OCI-LY1 (cell line): ENCODE results near the gene ROR2.

ENCODE experiments used
- H2AFZ ChIP-seq: fragments of 200-600 bp; sonication (generic), shearing (Covaris generic); 2 replicates; pipeline ENCODE4 v1.6.0; 2014; ENCODE audit warnings: antibody characterized with exemption, mild to moderate bottlenecking, low read length
- H3F3A ChIP-seq: fragments of 200-600 bp; sonication (generic), shearing (Covaris generic); 2 replicates; pipeline ENCODE4 v1.6.0; 2014; ENCODE audit warnings: mild to moderate bottlenecking, antibody characterized with exemption, low read length, moderate library complexity; ENCODE audit not compliant: insufficient read depth
- H3K27ac ChIP-seq: fragments of 200-600 bp; sonication (generic); 2 replicates; pipeline ENCODE4 v1.5.1; 2014; ENCODE audit warnings: low read length, mixed run types, mild to moderate bottlenecking, low read depth; ENCODE audit not compliant: poor library complexity, severe bottlenecking
- H3K27me3 ChIP-seq: fragments of 200-600 bp; sonication (generic); 2 replicates; pipeline ENCODE4 v1.6.0; 2014; ENCODE audit warnings: antibody characterized with exemption, mild to moderate bottlenecking, low read length, moderate library complexity; ENCODE audit not compliant: insufficient read depth
- H3K36me3 ChIP-seq: fragments of 200-600 bp; sonication (generic); 2 replicates; pipeline ENCODE4 v1.6.1; 2014; ENCODE audit warnings: mild to moderate bottlenecking, antibody characterized with exemption, low read length, moderate library complexity, mixed read lengths; ENCODE audit not compliant: insufficient read depth
- H3K4me1 ChIP-seq: fragments of 200-600 bp; sonication (generic); 2 replicates; pipeline ENCODE4 v1.5.1; 2014; ENCODE audit warnings: mild to moderate bottlenecking, low read length, moderate library complexity; ENCODE audit not compliant: insufficient read depth, severe bottlenecking
- H3K4me2 ChIP-seq: fragments of 200-600 bp; sonication (generic), shearing (Covaris generic); 2 replicates; pipeline ENCODE4 v1.6.1; 2014; ENCODE audit warnings: low read length
- H3K4me3 ChIP-seq: fragments of 200-600 bp; sonication (generic); 2 replicates; pipeline ENCODE4 v1.5.1; 2014; ENCODE audit warnings: low read length, low read depth, mild to moderate bottlenecking, mixed read lengths; ENCODE audit not compliant: poor library complexity, severe bottlenecking
- H3K79me2 ChIP-seq: fragments of 200-600 bp; shearing (Covaris generic); 2 replicates; pipeline ENCODE4 v1.6.1; 2016; ENCODE audit warnings: mixed run types, low read length, mixed read lengths; ENCODE audit not compliant: insufficient read depth
- H3K9ac ChIP-seq: fragments of 200-600 bp; sonication (generic), shearing (Covaris generic); 2 replicates; pipeline ENCODE4 v1.6.1; 2014; ENCODE audit warnings: mild to moderate bottlenecking, low read length, mixed read lengths
- H3K9me2 ChIP-seq: fragments of 200-600 bp; sonication (generic), shearing (Covaris generic); 2 replicates; pipeline ENCODE4 v1.6.1; 2014; ENCODE audit warnings: low read depth, mild to moderate bottlenecking, low read length, mixed read lengths
- H3K9me3 ChIP-seq: fragments of 200-600 bp; shearing (Covaris generic); 2 replicates; pipeline ENCODE4 v1.6.1; 2014; ENCODE audit warnings: low read length, mixed read lengths
- H4K20me1 ChIP-seq: fragments of 200-600 bp; sonication (generic), shearing (Covaris generic); 2 replicates; pipeline ENCODE4 v1.6.0; 2016; ENCODE audit warnings: mild to moderate bottlenecking, low read length; ENCODE audit not compliant: insufficient read depth
- CTCF ChIP-seq: fragments of 200-600 bp; sonication (generic), shearing (Covaris generic); IDR thresholded peaks from 2 replicates; pipeline ENCODE4 v1.5.1; 2017; ENCODE audit warnings: mild to moderate bottlenecking, antibody characterized with exemption, low read length, moderate library complexity, mixed read lengths
- EZH2 ChIP-seq: fragments of 200-600 bp; sonication (generic), shearing (Covaris generic); IDR thresholded peaks from 2 replicates; pipeline ENCODE4 v1.8.0; 2017; ENCODE audit warnings: borderline replicate concordance, mixed run types, mild to moderate bottlenecking, antibody characterized with exemption, low read length, moderate library complexity, mixed read lengths

ROR2 gene

GRCh38 chr9:91775011-91775707 lies 174.9 kb downstream of the ROR2 start:
- no peak for TF ChIP-seq EZH2
- TF ChIP-seq CTCF, result peak; percentile 81
- no peaks in the 10 kb centered on the region for H3K79me2 ChIP-seq
- H3K36me3 ChIP-seq, result no peaks in the 10 kb centered on the region
- H3K27me3 ChIP-seq, result no peaks in the 10 kb centered on the region; the same call in 1 of the 2 replicates
- no peak overlapping the region for H3K4me3 ChIP-seq
- H4K20me1 ChIP-seq, result no peaks in the 10 kb centered on the region
- no peaks in the 10 kb centered on the region for H3K4me1 ChIP-seq
- no peaks in the 10 kb centered on the region for H3K9me2 ChIP-seq
- no peaks in the 10 kb centered on the region for H3K9me3 ChIP-seq
- H3K27ac ChIP-seq, result no peak overlapping the region
- H3K9ac ChIP-seq, result no peak overlapping the region
- H2AFZ ChIP-seq, result no peak overlapping the region
- H3K4me2 ChIP-seq, result no peak overlapping the region
- no peaks in the 10 kb centered on the region for H3F3A ChIP-seq

- Histone ChIP-seq H2AFZ (no peak overlapping the region), H3K27me3 (no peaks in the 10 kb centered on the region; the same call in 1 of the 2 replicates), H3K4me1 (no peaks in the 10 kb centered on the region)
Measured at GRCh38 chr9:91773156-91773555, 176.9 kb downstream of the ROR2 start.

GRCh38 chr9:91771864-91772263 lies 178.2 kb downstream of the ROR2 start:
- H4K20me1 ChIP-seq, result no peaks in the 10 kb centered on the region
- H3K4me3 ChIP-seq, result no peak overlapping the region
- H2AFZ ChIP-seq, result no peak overlapping the region
- no peak for TF ChIP-seq CTCF
- TF ChIP-seq EZH2, result no peak
- H3K4me2 ChIP-seq, result no peak overlapping the region
- H3K27ac ChIP-seq, result no peak overlapping the region
- H3K27me3 ChIP-seq, result no peaks in the 10 kb centered on the region; the same call in 1 of the 2 replicates
- H3K36me3 ChIP-seq, result no peaks in the 10 kb centered on the region
- no peaks in the 10 kb centered on the region for H3K4me1 ChIP-seq
- no peaks in the 10 kb centered on the region for H3K9me2 ChIP-seq
- H3K9me3 ChIP-seq, result no peaks in the 10 kb centered on the region
- no peaks in the 10 kb centered on the region for H3K79me2 ChIP-seq
- H3F3A ChIP-seq, result no peaks in the 10 kb centered on the region
- H3K9ac ChIP-seq, result no peak overlapping the region

More at GRCh38 chr9:91773156-91773555, 176.9 kb downstream of the ROR2 start:
- Histone ChIP-seq H3K9me2 (no peaks in the 10 kb centered on the region), H3K27ac (no peak overlapping the region), H3K79me2 (no peaks in the 10 kb centered on the region), H3K9me3 (no peaks in the 10 kb centered on the region), H3K4me3 (no peak overlapping the region), H3F3A (no peaks in the 10 kb centered on the region), H3K4me2 (no peak overlapping the region), H3K36me3 (no peaks in the 10 kb centered on the region), H3K9ac (no peak overlapping the region), H4K20me1 (no peaks in the 10 kb centered on the region)
- TF ChIP-seq CTCF (no peak), EZH2 (no peak)
